HEK293T (cell line): ENCODE data around the gene LGR6.
"Not testable (repeated sequence)": the region's sequence is repeated elsewhere in the genome, so short reads cannot be mapped to it uniquely, and the experiment has no call there.

Experiments
- CTCF ChIA-PET: fragments of 350-600 bp; formaldehyde crosslinking; extraction: SDS; loops from one replicate; lab custom pipeline; 2021; ENCODE audit warnings: antibody characterized with exemption, inconsistent platforms; lab: Yijun Ruan, JAX
- POLR2A ChIA-PET: fragments of 350-600 bp; formaldehyde crosslinking; extraction: SDS; loops from one replicate; lab custom pipeline; 2020; ENCODE audit warnings: antibody characterized with exemption, inconsistent platforms; lab: Yijun Ruan, JAX
- DNase-seq: peaks from one replicate; pipeline ENCODE4 v3.0.0; 2012; ENCODE audit warnings: mixed read lengths; ENCODE audit errors: extremely low spot score
- ARNT ChIP-seq: fragments of 450-650 bp; IDR thresholded peaks from 2 replicates; pipeline ENCODE4 v1.6.1; 2017; ENCODE audit warnings: mild to moderate bottlenecking
- BHLHE40 ChIP-seq: fragments of 450-650 bp; IDR thresholded peaks from 2 replicates; pipeline ENCODE4 v1.6.1; 2016; ENCODE audit warnings: mild to moderate bottlenecking, moderate library complexity, borderline replicate concordance
- CTBP1 ChIP-seq: fragments of 450-650 bp; IDR thresholded peaks from 2 replicates; pipeline ENCODE4 v1.6.1; 2016; ENCODE audit warnings: borderline replicate concordance
- ELF4 ChIP-seq: fragments of 450-650 bp; IDR thresholded peaks from 2 replicates; pipeline ENCODE4 v1.6.1; 2017; ENCODE audit warnings: antibody characterized with exemption
- FOXA1 ChIP-seq: fragments of 450-650 bp; IDR thresholded peaks from 2 replicates; pipeline ENCODE4 v1.6.1; 2016; ENCODE audit warnings: mild to moderate bottlenecking
- FOXK2 ChIP-seq: fragments of 450-650 bp; IDR thresholded peaks from 2 replicates; pipeline ENCODE4 v1.6.1; 2016; ENCODE audit warnings: mild to moderate bottlenecking
- FOXM1 ChIP-seq: fragments of 450-650 bp; IDR thresholded peaks from 2 replicates; pipeline ENCODE4 v1.6.1; 2017; ENCODE audit warnings: mild to moderate bottlenecking, borderline replicate concordance
- HDGF ChIP-seq: fragments of 450-650 bp; IDR thresholded peaks from 2 replicates; pipeline ENCODE4 v1.6.1; 2017; ENCODE audit warnings: antibody characterized with exemption, borderline replicate concordance
- L3MBTL2 ChIP-seq: fragments of 450-650 bp; conservative IDR thresholded peaks from 2 replicates; pipeline ENCODE4 v1.6.1; 2016; ENCODE audit warnings: mild to moderate bottlenecking
- LEF1 ChIP-seq: fragments of 450-650 bp; IDR thresholded peaks from 2 replicates; pipeline ENCODE4 v1.6.1; 2017; ENCODE audit warnings: mild to moderate bottlenecking, borderline replicate concordance
- NFRKB ChIP-seq: fragments of 450-650 bp; IDR thresholded peaks from 2 replicates; pipeline ENCODE4 v1.6.1; 2016; ENCODE audit warnings: mild to moderate bottlenecking, moderate library complexity
- SP1 ChIP-seq: fragments of 450-650 bp; IDR thresholded peaks from 2 replicates; pipeline ENCODE4 v1.6.1; 2017
- SUZ12 ChIP-seq: fragments of 450-650 bp; IDR thresholded peaks from 2 replicates; pipeline ENCODE4 v1.6.1; 2016; ENCODE audit warnings: mild to moderate bottlenecking
- TARDBP ChIP-seq: fragments of 450-650 bp; IDR thresholded peaks from 2 replicates; pipeline ENCODE4 v1.6.1; 2016
- ZNF384 ChIP-seq: fragments of 450-650 bp; IDR thresholded peaks from 2 replicates; pipeline ENCODE4 v1.6.1; 2016
- TF ChIP-seq, protein P1 (sequence below): fragments of 450-650 bp; IDR thresholded peaks from 2 replicates; pipeline ENCODE4 v1.6.1; 2016

LGR6 gene

DNA sequence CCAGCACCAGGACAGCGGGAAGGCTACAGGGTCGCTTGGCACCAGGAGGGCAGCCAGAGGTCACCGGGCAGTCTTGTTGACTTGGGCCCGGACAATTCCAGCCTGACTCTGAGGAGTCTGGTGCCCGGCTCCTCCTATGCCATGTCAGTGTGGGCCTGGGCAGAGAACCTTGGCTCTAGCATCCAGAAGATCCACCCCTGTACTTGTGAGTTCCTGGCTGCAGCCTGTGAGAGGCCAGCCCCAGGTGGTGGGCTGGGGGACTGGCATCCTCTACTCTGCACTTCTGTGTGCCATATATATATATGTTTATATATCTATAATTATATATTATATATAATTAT lies 21.6 kb upstream of the LGR6 start:
- no peak for TF ChIP-seq FOXA1
- TF ChIP-seq L3MBTL2: no peak
- TF ChIP-seq ARNT: no peak
- no peak for TF ChIP-seq FOXM1
- TF ChIP-seq FOXK2: no peak
- TF ChIP-seq ELF4: no peak
- TF ChIP-seq NFRKB: no peak
- TF ChIP-seq LEF1: no peak
- TF ChIP-seq HDGF: no peak
- no peak for TF ChIP-seq TARDBP
- POLR2A ChIA-PET: no interaction called here
- DNase-seq: no peak
- CTCF ChIA-PET: no interaction called here

DNA sequence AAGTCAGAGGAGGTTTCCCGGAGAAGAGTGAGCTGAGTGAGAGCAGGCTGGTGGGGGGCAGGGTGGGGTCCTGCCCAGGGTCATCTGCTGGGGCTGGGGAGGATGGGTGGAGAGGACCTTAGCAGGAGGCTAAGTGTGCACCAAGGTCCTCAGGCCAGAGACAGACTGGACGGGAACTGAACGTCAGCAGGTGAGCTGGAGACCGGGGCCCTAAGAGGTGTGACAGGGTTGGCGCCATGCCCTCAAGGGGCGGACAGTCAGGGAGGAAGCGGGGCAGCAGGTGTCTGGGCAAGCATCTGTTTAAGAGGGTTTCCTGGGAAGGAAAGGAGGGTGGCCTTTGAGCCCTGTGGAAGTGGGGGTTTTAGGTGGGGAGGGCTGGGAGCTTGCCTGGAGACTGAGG lies 19.6 kb upstream of the LGR6 start:
- POLR2A ChIA-PET: no interaction called here

DNA sequence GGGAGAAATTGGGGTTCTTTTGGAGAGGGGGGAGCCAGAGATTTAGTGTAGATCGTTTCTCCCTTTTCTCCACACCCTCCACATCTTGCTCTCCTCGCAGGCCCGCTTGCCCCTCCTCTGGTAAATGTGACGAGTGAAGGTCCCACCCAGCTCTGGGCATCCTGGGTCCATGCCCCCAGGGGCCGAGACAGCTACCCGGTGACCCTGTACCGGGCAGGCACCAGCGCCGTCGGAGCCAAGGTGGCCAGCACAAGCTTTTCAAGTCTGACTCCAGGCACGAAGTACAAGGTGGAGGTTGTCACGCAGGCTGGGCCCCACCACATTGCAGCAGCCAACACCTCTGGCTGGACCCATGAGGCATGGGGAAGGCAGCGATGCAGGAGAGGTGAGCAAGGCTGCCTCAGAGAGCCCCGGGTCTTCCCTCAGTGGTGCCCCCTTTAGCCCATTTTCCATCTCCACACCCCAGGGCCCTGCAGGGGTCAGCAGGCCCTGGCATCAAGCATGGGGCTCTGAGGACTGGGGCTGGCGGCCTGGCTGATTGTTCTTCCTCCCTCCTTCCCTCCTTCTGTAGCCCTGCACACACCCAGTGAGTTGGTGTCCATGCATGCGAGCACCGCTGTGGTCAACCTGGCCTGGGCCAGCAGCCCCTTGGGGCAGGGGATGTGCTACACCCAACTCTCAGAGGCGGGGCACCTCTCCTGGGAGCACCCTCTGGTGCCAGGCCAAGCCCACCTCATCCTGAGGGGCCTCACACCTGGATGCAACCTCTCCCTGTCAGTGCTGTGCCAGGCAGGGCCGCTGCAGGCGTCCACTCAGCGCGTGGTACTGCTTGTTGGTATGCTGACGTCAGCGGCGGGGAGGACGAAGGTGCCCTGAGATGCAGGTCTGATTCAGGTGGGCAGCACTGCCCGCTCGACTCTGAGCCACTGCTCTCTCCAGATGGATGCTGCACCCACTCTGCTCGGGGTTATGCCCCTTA lies 16.4 kb upstream of the LGR6 start:
- DNase-seq: no peak
- CTCF ChIA-PET: interaction anchor here (1.0 to 1.3 kb wide), 2 partner anchors 9 to 22 kb away, joined by 3 to 4 read pairs; no protein-coding TSS in a partner anchor
- POLR2A ChIA-PET: no interaction called here
- TF ChIP-seq ZNF384 (no peak), CTBP1 (no peak), ELF4 (no peak), FOXA1 (no peak), HDGF (no peak), BHLHE40 (no peak), LEF1 (no peak), ARNT (no peak), TARDBP (no peak), SUZ12 (no peak), SP1 (no peak), FOXM1 (no peak), FOXK2 (no peak)

More for the DNA sequence above, 19.6 kb upstream of the LGR6 start:
- TF ChIP-seq FOXM1 (no peak), SP1 (no peak), FOXA1 (no peak), L3MBTL2 (no peak)
- TF ChIP-seq, protein P1, sequence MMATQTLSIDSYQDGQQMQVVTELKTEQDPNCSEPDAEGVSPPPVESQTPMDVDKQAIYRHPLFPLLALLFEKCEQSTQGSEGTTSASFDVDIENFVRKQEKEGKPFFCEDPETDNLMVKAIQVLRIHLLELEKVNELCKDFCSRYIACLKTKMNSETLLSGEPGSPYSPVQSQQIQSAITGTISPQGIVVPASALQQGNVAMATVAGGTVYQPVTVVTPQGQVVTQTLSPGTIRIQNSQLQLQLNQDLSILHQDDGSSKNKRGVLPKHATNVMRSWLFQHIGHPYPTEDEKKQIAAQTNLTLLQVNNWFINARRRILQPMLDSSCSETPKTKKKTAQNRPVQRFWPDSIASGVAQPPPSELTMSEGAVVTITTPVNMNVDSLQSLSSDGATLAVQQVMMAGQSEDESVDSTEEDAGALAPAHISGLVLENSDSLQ: no peak
- CTCF ChIA-PET: interaction anchor here (0.9 kb wide), 1 partner anchor 19 kb away, joined by 3 read pairs; no protein-coding TSS in a partner anchor
- no peak for DNase-seq

DNA sequence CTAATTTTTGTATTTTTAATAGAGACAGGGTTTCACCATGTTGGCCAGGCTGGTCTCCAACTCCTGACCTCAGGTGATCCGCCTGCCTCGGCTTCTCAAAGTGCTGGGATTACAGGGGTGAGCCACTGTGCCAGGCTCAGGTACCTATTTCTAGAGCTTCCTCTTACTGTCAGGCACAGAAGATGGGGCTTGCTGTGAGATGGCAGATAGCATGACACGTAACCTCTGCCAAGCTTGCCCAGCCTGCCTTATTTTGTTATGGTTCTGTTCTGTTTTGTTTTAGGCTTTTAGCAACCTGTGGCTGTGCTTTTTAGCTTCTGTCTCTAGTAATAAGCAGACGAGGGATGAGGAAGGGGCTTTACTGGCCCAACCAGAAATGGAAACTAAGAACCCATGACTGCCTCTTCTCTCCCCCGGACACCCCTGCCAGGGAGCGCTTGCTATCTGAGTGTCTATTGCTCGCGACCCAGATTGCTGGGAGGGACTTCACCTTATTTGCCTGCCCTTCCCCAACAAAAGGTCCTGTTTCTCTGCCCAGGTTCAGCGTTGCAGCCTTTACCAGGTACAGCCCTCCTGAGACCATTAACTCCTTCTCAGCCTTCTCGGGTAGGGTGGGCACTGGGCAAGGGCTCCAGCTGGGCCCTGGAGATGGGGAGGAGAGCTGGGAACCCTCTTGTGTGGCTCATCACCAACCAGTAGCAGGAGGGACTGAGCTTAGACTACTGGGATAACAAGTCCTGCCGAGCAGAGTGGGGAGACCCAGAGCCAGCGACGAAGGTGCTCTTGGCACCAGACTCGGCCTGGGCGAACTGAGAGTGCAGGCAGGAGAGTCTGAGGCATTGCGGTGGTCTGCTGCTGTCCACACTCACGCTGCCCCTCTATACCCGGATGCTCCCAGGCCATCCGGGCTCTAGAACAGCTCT lies 13.5 kb upstream of the LGR6 start:
- POLR2A ChIA-PET: interaction anchor here (1.3 kb wide), 1 partner anchor 162 kb away, joined by 6 read pairs; the partner anchor contains the start of gene UBE2T
- DNase-seq: no peak
- TF ChIP-seq L3MBTL2: no peak
- TF ChIP-seq CTBP1: no peak
- TF ChIP-seq, protein P1: no peak
- TF ChIP-seq HDGF: no peak
- no peak for TF ChIP-seq FOXK2
- TF ChIP-seq SP1: no peak
- TF ChIP-seq ARNT: no peak
- TF ChIP-seq NFRKB: no peak
- TF ChIP-seq LEF1: no peak
- no peak for TF ChIP-seq FOXA1
- no peak for TF ChIP-seq BHLHE40
- CTCF ChIA-PET: interaction anchor here (1.2 to 2.0 kb wide), 2 partner anchors 9 to 13 kb away, joined by 4 to 12 read pairs; no protein-coding TSS in a partner anchor

DNA sequence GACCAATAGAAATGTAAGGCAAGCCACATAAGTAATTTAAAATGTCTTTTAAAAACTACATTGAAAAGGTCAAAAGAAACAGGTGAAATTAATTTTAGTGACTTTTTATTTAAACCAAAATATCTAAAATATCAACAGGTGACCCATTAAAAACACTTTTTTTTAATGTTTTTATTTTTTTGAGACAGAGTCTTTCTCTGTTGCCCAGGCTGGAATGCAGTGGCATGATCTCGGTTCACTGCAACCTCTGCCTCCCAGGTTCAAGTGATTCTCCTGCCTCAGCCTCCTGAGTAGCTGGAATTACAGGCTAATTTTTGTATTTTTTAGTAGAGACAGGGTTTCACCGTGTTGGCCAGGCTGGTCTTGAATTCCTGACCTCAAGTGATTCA lies 12.9 kb upstream of the LGR6 start:
- ChIA-PET POLR2A (interaction anchor here (1.3 kb wide), 1 partner anchor 161 kb away, joined by 6 read pairs; the partner anchor contains the start of gene UBE2T), CTCF (interaction anchor here (1.2 to 2.0 kb wide), 2 partner anchors 8 to 12 kb away, joined by 4 to 12 read pairs; no protein-coding TSS in a partner anchor)
- not testable (repeated sequence) for DNase-seq

DNA sequence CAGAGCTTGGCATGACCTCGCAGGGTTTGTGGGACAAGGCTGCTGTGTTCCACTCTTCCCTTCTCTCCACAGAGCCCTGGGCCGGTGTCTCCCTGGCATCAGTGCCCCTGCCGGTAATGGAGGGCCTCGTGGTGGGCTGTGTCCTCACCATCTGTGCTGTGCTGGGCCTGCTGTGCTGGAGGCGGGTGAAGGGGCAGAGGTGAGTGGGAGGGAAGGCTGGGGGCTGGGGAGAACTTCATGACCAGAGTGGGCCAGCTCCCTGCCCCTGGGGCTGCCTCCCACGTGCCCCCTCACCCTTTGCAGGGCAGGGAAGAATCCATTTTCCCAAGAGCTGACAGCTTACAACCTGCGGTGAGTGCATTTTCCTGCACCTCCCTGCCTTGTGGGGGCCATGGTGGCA lies 12.0 kb upstream of the LGR6 start:
- DNase-seq: no peak
- TF ChIP-seq L3MBTL2: no peak
- no peak for TF ChIP-seq HDGF
- TF ChIP-seq FOXK2: no peak
- TF ChIP-seq ZNF384: no peak
- TF ChIP-seq FOXA1: no peak
- TF ChIP-seq ELF4: no peak
- POLR2A ChIA-PET: no interaction called here
- CTCF ChIA-PET: no interaction called here
